Measurements from ENCODE around the gene EFHC1.

Gene EFHC1

GRCh38 chr6:52500238-52501129, 80.3 kb downstream of the EFHC1 start:
- DNase-seq (ENCODE audit: low read depth in 1 of 2, low spot score in 1 of 2) = no peak

GRCh38 chr6:52502306-52503029, 82.3 kb downstream of the EFHC1 start:
- no peak for DNase-seq (ENCODE audit: low read depth in 1 of 2, low spot score in 1 of 2)

- DNase-seq (ENCODE audit: low read depth in 1 of 2, low spot score in 1 of 2) = no peak
Measured at GRCh38 chr6:52503323-52503747, 83.2 kb downstream of the EFHC1 start.

GRCh38 chr6:52503851-52504781, 84.0 kb downstream of the EFHC1 start:
- DNase-seq (ENCODE audit: low read depth in 1 of 2, low spot score in 1 of 2) = no peak

GRCh38 chr6:52504782-52505136, 84.6 kb downstream of the EFHC1 start:
- DNase-seq (ENCODE audit: low read depth in 1 of 2, low spot score in 1 of 2) = no peak

- DNase-seq (ENCODE audit: low read depth in 1 of 2, low spot score in 1 of 2) = no peak
Measured at GRCh38 chr6:52505726-52506409, 85.7 kb downstream of the EFHC1 start.

- DNase-seq (ENCODE audit: low read depth in 1 of 2, low spot score in 1 of 2) = no peak
Measured at GRCh38 chr6:52506476-52506875, 86.3 kb downstream of the EFHC1 start.

- DNase-seq (ENCODE audit: low read depth in 1 of 2, low spot score in 1 of 2) = no peak
Measured at GRCh38 chr6:52507557-52508260, 87.6 kb downstream of the EFHC1 start.

GRCh38 chr6:52508261-52508739, 88.2 kb downstream of the EFHC1 start:
- DNase-seq (ENCODE audit: low read depth in 1 of 2, low spot score in 1 of 2) = no peak

- DNase-seq (ENCODE audit: low read depth in 1 of 2, low spot score in 1 of 2) = no peak
Measured at GRCh38 chr6:52509281-52510212, 89.4 kb downstream of the EFHC1 start.

- no peak for DNase-seq (ENCODE audit: low read depth in 1 of 2, low spot score in 1 of 2)
Measured at GRCh38 chr6:52510213-52510562, 90.0 kb downstream of the EFHC1 start.

GRCh38 chr6:52511163-52511562, 91.0 kb downstream of the EFHC1 start:
- DNase-seq (ENCODE audit: low read depth in 1 of 2, low spot score in 1 of 2) = no peak

- no peak for DNase-seq (ENCODE audit: low read depth in 1 of 2, low spot score in 1 of 2)
Measured at GRCh38 chr6:52511572-52512151, 91.5 kb downstream of the EFHC1 start.

- DNase-seq (ENCODE audit: low read depth in 1 of 2, low spot score in 1 of 2) = no peak
Measured at GRCh38 chr6:52512199-52512598, 92.1 kb downstream of the EFHC1 start.

GRCh38 chr6:52513464-52513863, 93.3 kb downstream of the EFHC1 start:
- no peak for DNase-seq (ENCODE audit: low read depth in 1 of 2, low spot score in 1 of 2)

GRCh38 chr6:52513896-52514295, 93.8 kb downstream of the EFHC1 start:
- no peak for DNase-seq (ENCODE audit: low read depth in 1 of 2, low spot score in 1 of 2)

- no peak for DNase-seq (ENCODE audit: low read depth in 1 of 2, low spot score in 1 of 2)
Measured at GRCh38 chr6:52514514-52514913, 94.4 kb downstream of the EFHC1 start.

GRCh38 chr6:52515219-52515960, 95.2 kb downstream of the EFHC1 start:
- DNase-seq (ENCODE audit: low read depth in 1 of 2, low spot score in 1 of 2) = no peak
